GM19240 (cell line): Measurements from ENCODE around the gene KRTAP20-1.

Experiments
- DNase-seq: peaks from one replicate; pipeline ENCODE4 v3.0.0; 2011; ENCODE audit warnings: low spot score; ENCODE audit not compliant: insufficient read length

KRTAP20-1 gene

GRCh38 chr21:30616125-30616524 lies at the start of gene KRTAP20-1:
Gene KRTAP20-1 (plus strand): TSS chr21:30616425. CDS start chr21:30616455, 30 bp downstream.
- DNase-seq = no peak

GRCh38 chr21:30567617-30568016 lies 48.6 kb upstream of the KRTAP20-1 start:
- DNase-seq = no peak

GRCh38 chr21:30577766-30578165 lies 38.5 kb upstream of the KRTAP20-1 start:
- no peak for DNase-seq

GRCh38 chr21:30579346-30579745 lies 36.9 kb upstream of the KRTAP20-1 start:
- no peak for DNase-seq

- DNase-seq = no peak
Observed at GRCh38 chr21:30580132-30580531, 36.1 kb upstream of the KRTAP20-1 start.

GRCh38 chr21:30582870-30583269 lies 33.4 kb upstream of the KRTAP20-1 start:
- DNase-seq = no peak

GRCh38 chr21:30590297-30590696 lies 25.9 kb upstream of the KRTAP20-1 start, which contains the start of gene KRTAP22-2:
Gene KRTAP22-2 (minus strand): TSS chr21:30590397.
- DNase-seq = no peak

GRCh38 chr21:30592140-30592539 lies 24.1 kb upstream of the KRTAP20-1 start, which contains the start of gene KRTAP6-3:
Gene KRTAP6-3 (plus strand): TSS chr21:30592440. CDS start chr21:30592446, 6 bp downstream.
- DNase-seq = no peak

GRCh38 chr21:30598802-30599201 lies 17.4 kb upstream of the KRTAP20-1 start, which contains the start of gene KRTAP6-2:
Gene KRTAP6-2 (minus strand): TSS chr21:30598902. CDS start chr21:30598874, 28 bp downstream.
- no peak for DNase-seq

GRCh38 chr21:30600787-30601186 lies 15.4 kb upstream of the KRTAP20-1 start, which contains the start of gene KRTAP22-1:
Gene KRTAP22-1 (plus strand): TSS chr21:30601087.
- DNase-seq = no peak

GRCh38 chr21:30605968-30606367 lies 10.3 kb upstream of the KRTAP20-1 start:
- DNase-seq = no peak

- no peak for DNase-seq
Observed at GRCh38 chr21:30612132-30612531, 4.1 kb upstream of the KRTAP20-1 start.

GRCh38 chr21:30613836-30614235 lies 2.4 kb upstream of the KRTAP20-1 start, which contains the start of gene KRTAP6-1:
Gene KRTAP6-1 (minus strand): TSS chr21:30613930. CDS start chr21:30613904, 26 bp downstream.
- DNase-seq = no peak

- DNase-seq = no peak
Observed at GRCh38 chr21:30615199-30615598, 1.0 kb upstream of the KRTAP20-1 start.

- DNase-seq = no peak
Observed at GRCh38 chr21:30620080-30620479, 3.9 kb downstream of the KRTAP20-1 start.

GRCh38 chr21:30620522-30620921 lies 4.3 kb downstream of the KRTAP20-1 start, which contains the start of gene KRTAP20-4:
Gene KRTAP20-4 (plus strand): TSS chr21:30620627.
- DNase-seq = no peak

- no peak for DNase-seq
Observed at GRCh38 chr21:30623362-30623761, 7.1 kb downstream of the KRTAP20-1 start.

- no peak for DNase-seq
Observed at GRCh38 chr21:30625449-30626165, 9.4 kb downstream of the KRTAP20-1 start.

- no peak for DNase-seq
Observed at GRCh38 chr21:30628109-30628508, 11.9 kb downstream of the KRTAP20-1 start.

GRCh38 chr21:30629200-30629599 lies 13.0 kb downstream of the KRTAP20-1 start:
- DNase-seq = no peak

GRCh38 chr21:30634906-30635305 lies 18.7 kb downstream of the KRTAP20-1 start, which contains the start of gene KRTAP20-2:
Gene KRTAP20-2 (plus strand): TSS chr21:30635206. CDS start chr21:30635264, 58 bp downstream.
- no peak for DNase-seq

GRCh38 chr21:30638686-30639085 lies 22.5 kb downstream of the KRTAP20-1 start:
- DNase-seq = no peak

- no peak for DNase-seq
Observed at GRCh38 chr21:30642564-30642963, 26.3 kb downstream of the KRTAP20-1 start, which contains the start of gene KRTAP20-3. Gene KRTAP20-3 (plus strand): TSS chr21:30642864.
